Iris pigment epithelial cell (primary cell): ENCODE results near the gene CTNNBIP1.
A peak's percentile ranks its signal among the peaks of the same experiment; 100 is the strongest.
"Not testable (repeated sequence)": the region's sequence is repeated elsewhere in the genome, so short reads cannot be mapped to it uniquely, and the experiment has no call there.

ENCODE experiments used
- DNase-seq: peaks from one replicate; pipeline ENCODE4 v3.0.0-alpha.2; 2011; ENCODE audit warnings: low read depth

CTNNBIP1 gene

GRCh38 chr1:9910076-9910422 is at the start of gene CTNNBIP1:
TSS of gene CTNNBIP1 (minus strand) at chr1:9910269. CDS start at chr1:9872064, 38,205 bp downstream.
- DNase-seq, result no peak

GRCh38 chr1:9957726-9958125 is 47.7 kb upstream of the CTNNBIP1 start:
- DNase-seq, result no peak

- no peak for DNase-seq
Measured at GRCh38 chr1:9946315-9946714, 36.2 kb upstream of the CTNNBIP1 start.

- peak; percentile 98 for DNase-seq
Measured at GRCh38 chr1:9942939-9943788, 33.1 kb upstream of the CTNNBIP1 start, which contains the start of the genes LZIC and NMNAT1. TSS of gene LZIC (minus strand) at chr1:9943391. CDS start at chr1:9936619, 6,772 bp downstream. TSS of gene NMNAT1 (plus strand) at chr1:9943475. CDS start at chr1:9972074, 28,599 bp downstream.

- DNase-seq, result peak; percentile 62
Measured at GRCh38 chr1:9942399-9942938, 32.4 kb upstream of the CTNNBIP1 start.

- DNase-seq, result no peak
Measured at GRCh38 chr1:9929431-9930385, 19.6 kb upstream of the CTNNBIP1 start.

- DNase-seq, result no peak
Measured at GRCh38 chr1:9927259-9927658, 17.2 kb upstream of the CTNNBIP1 start.

- DNase-seq, result no peak
Measured at GRCh38 chr1:9922342-9922741, 12.3 kb upstream of the CTNNBIP1 start.

GRCh38 chr1:9920606-9921005 is 10.5 kb upstream of the CTNNBIP1 start:
- no peak for DNase-seq

- no peak for DNase-seq
Measured at GRCh38 chr1:9917901-9918300, 7.8 kb upstream of the CTNNBIP1 start.

- DNase-seq, result not testable (repeated sequence)
Measured at GRCh38 chr1:9917495-9917894, 7.4 kb upstream of the CTNNBIP1 start.

- no peak for DNase-seq
Measured at GRCh38 chr1:9916452-9916851, 6.4 kb upstream of the CTNNBIP1 start.

GRCh38 chr1:9914610-9914937 is 4.5 kb upstream of the CTNNBIP1 start:
- no peak for DNase-seq

GRCh38 chr1:9912264-9912936 is 2.3 kb upstream of the CTNNBIP1 start:
- no peak for DNase-seq

GRCh38 chr1:9910423-9911178 is 532 bp upstream of the CTNNBIP1 start:
- peak; percentile 99 for DNase-seq

- peak; percentile 27 for DNase-seq
Measured at GRCh38 chr1:9909234-9910046, 629 bp downstream of the CTNNBIP1 start.

- no peak for DNase-seq
Measured at GRCh38 chr1:9908871-9909233, 1.2 kb downstream of the CTNNBIP1 start.

GRCh38 chr1:9907441-9907840 is 2.6 kb downstream of the CTNNBIP1 start:
- no peak for DNase-seq

- no peak for DNase-seq
Measured at GRCh38 chr1:9906466-9906865, 3.6 kb downstream of the CTNNBIP1 start.

- DNase-seq, result peak; percentile 21
Measured at GRCh38 chr1:9905010-9905409, 5.1 kb downstream of the CTNNBIP1 start.
